ENCODE results near the gene SMYD3.

The SMYD3 gene

DNA sequence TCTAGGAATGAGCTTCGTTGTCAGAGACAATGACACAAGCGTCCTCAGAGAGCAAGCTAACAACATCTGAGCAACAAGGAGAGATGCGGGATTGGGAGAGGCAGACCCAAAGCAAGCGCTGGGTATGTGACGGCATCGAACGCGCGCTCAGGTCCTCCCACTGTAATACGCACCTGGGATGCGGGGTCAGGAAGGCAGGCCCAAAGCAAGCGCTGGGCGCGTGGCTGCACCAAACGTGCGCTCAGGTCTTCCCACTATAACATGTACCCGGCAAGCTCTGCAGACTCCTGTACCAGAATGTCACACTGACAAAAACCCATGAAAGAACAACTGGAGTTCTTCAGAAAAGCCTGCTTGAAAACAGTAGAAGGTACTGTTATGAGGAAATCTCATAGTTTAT is 653.8 kb downstream of the SMYD3 start:
- peaks cover 3% of the 10 kb centered on the region for H3K36me3 ChIP-seq (ENCODE audit: insufficient read depth, insufficient read length, low read length)
- no peak for DNase-seq (ENCODE audit: low read depth, low spot score)
- no peaks in the 10 kb centered on the region for H3K4me1 ChIP-seq (ENCODE audit: insufficient read depth, insufficient read length)
- no peak overlapping the region for H3K9ac ChIP-seq (ENCODE audit: insufficient read length, low read depth)
- H3K27me3 ChIP-seq (ENCODE audit: insufficient read depth, insufficient read length) = no peaks in the 10 kb centered on the region
- H3K9me3 ChIP-seq (ENCODE audit: insufficient read depth, low read length) = no peaks in the 10 kb centered on the region
- TF ChIP-seq SUZ12 (IDR thresholded peaks at IDR 0.05; ENCODE audit: extremely low read depth, insufficient read depth, insufficient read length) = no peak
- TF ChIP-seq YY1 (IDR thresholded peaks at IDR 0.05; ENCODE audit: insufficient read depth, insufficient read length) = no peak
- no peak for TF ChIP-seq ZNF274 (IDR thresholded peaks at IDR 0.05; ENCODE audit: low read depth, low read length)
- H3K4me3 ChIP-seq (ENCODE audit: insufficient read length, low read depth) = no peak overlapping the region

DNA sequence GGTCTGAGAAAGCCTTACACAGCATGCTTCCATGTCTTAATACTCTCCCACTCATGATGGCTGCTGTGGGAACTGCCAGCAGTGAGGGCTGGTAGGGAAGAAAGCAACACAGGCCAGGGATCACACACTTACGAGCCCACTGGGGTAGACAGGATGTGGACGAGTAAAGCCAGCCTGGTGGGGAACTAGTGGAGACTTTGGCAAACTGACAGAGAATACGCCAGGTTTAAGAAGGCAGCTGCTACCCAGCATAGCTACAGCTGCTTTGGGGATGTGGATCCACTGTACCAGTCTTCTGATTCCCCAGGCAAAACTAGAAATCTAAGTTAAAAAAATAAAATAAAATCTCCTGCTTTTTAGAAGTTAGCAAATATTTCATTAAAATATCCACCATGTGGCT is 664.0 kb downstream of the SMYD3 start:
- Histone ChIP-seq H3K9ac (ENCODE audit: insufficient read length, low read depth) (no peak overlapping the region), H3K4me1 (ENCODE audit: insufficient read depth, insufficient read length) (no peaks in the 10 kb centered on the region), H3K27me3 (ENCODE audit: insufficient read depth, insufficient read length) (no peaks in the 10 kb centered on the region), H3K4me3 (ENCODE audit: insufficient read length, low read depth) (no peak overlapping the region), H3K36me3 (ENCODE audit: insufficient read depth, insufficient read length, low read length) (no peaks in the 10 kb centered on the region), H3K9me3 (ENCODE audit: insufficient read depth, low read length) (0 out of 2 replicates have a peak, but pooled peaks cover 9% of the 10 kb centered on the region)
- DNase-seq (ENCODE audit: low read depth, low spot score) = no peak
- no peak for TF ChIP-seq ZNF274 (IDR thresholded peaks at IDR 0.05; ENCODE audit: low read depth, low read length)
- no peak for TF ChIP-seq SUZ12 (IDR thresholded peaks at IDR 0.05; ENCODE audit: extremely low read depth, insufficient read depth, insufficient read length)
- TF ChIP-seq YY1 (IDR thresholded peaks at IDR 0.05; ENCODE audit: insufficient read depth, insufficient read length) = no peak

DNA sequence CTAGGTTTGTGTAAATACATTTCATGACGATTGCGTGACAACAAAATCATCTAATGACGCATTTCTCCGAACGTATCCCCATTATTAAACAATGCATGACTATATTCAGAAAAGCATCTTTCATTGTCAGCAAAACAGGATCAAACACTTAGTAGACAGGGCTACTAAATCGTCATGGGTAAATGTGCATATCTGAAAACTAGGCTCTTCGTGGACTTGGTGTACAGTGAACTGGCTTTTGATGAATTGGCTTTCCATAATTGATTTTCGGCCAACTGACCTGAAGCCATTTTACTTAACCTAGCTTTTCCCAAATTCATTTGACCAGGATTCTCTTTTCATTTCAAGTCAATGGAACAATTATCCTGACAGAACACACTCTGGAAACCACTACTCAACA is 665.0 kb downstream of the SMYD3 start:
- Histone ChIP-seq H3K27me3 (ENCODE audit: insufficient read depth, insufficient read length) (no peaks in the 10 kb centered on the region), H3K9ac (ENCODE audit: insufficient read length, low read depth) (no peak overlapping the region), H3K9me3 (ENCODE audit: insufficient read depth, low read length) (no peaks in the 10 kb centered on the region), H3K4me1 (ENCODE audit: insufficient read depth, insufficient read length) (no peaks in the 10 kb centered on the region), H3K4me3 (ENCODE audit: insufficient read length, low read depth) (no peak overlapping the region), H3K36me3 (ENCODE audit: insufficient read depth, insufficient read length, low read length) (no peaks in the 10 kb centered on the region)
- no peak for DNase-seq (ENCODE audit: low read depth, low spot score)
- no peak for TF ChIP-seq ZNF274 (IDR thresholded peaks at IDR 0.05; ENCODE audit: low read depth, low read length)
- no peak for TF ChIP-seq YY1 (IDR thresholded peaks at IDR 0.05; ENCODE audit: insufficient read depth, insufficient read length)
- no peak for TF ChIP-seq SUZ12 (IDR thresholded peaks at IDR 0.05; ENCODE audit: extremely low read depth, insufficient read depth, insufficient read length)

DNA sequence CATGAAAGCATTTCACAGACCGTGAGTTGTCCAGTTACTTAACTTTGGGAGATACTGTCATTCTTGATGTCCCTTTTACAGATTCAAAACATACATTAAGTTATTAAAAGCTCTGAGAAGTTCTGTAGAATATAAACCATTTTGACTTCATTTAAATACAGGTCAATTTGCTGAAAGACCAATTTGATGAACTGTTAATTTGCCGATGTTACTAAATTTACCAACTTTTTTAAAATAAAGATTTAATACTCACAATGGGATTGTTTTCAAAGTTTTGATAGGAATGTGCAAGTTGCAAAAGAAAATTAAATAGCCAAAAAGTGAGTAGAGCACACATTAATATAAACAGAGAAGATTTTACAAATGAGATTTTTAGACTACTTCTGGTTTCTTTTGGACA is 666.1 kb downstream of the SMYD3 start:
- Histone ChIP-seq H3K36me3 (ENCODE audit: insufficient read depth, insufficient read length, low read length) (no peaks in the 10 kb centered on the region), H3K4me1 (ENCODE audit: insufficient read depth, insufficient read length) (no peaks in the 10 kb centered on the region)
- no peak for DNase-seq (ENCODE audit: low read depth, low spot score)

DNA sequence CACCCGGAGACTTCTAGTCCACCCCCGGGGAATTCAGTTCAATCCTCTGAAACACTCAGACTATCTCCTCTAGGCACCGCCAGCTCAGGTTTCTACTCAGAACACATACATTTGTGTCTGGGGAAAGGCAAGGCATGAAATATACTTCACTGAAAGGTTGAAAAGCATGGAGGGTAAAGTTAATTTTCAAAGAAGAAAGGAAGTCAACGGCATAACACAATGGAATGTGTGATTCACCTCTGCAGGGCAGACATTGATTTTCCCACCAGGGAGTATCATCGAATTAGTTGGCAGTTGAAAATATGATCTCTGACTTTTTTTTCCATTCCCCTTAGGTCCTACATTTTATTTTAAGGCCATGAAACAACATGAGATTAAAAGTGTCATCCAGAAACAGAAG is 669.4 kb downstream of the SMYD3 start:
- DNase-seq (ENCODE audit: low read depth, low spot score) = no peak
- Histone ChIP-seq H3K9ac (ENCODE audit: insufficient read length, low read depth) (no peak overlapping the region), H3K4me1 (ENCODE audit: insufficient read depth, insufficient read length) (no peaks in the 10 kb centered on the region), H3K36me3 (ENCODE audit: insufficient read depth, insufficient read length, low read length) (no peaks in the 10 kb centered on the region), H3K9me3 (ENCODE audit: insufficient read depth, low read length) (no peaks in the 10 kb centered on the region), H3K4me3 (ENCODE audit: insufficient read length, low read depth) (no peak overlapping the region), H3K27me3 (ENCODE audit: insufficient read depth, insufficient read length) (no peaks in the 10 kb centered on the region)
- TF ChIP-seq YY1 (IDR thresholded peaks at IDR 0.05; ENCODE audit: insufficient read depth, insufficient read length) (no peak), SUZ12 (IDR thresholded peaks at IDR 0.05; ENCODE audit: extremely low read depth, insufficient read depth, insufficient read length) (no peak), ZNF274 (IDR thresholded peaks at IDR 0.05; ENCODE audit: low read depth, low read length) (no peak)

More for the DNA sequence above, 666.1 kb downstream of the SMYD3 start:
- no peaks in the 10 kb centered on the region for H3K27me3 ChIP-seq (ENCODE audit: insufficient read depth, insufficient read length)
- H3K9me3 ChIP-seq (ENCODE audit: insufficient read depth, low read length) = no peaks in the 10 kb centered on the region
- H3K4me3 ChIP-seq (ENCODE audit: insufficient read length, low read depth) = no peak overlapping the region
- H3K9ac ChIP-seq (ENCODE audit: insufficient read length, low read depth) = no peak overlapping the region
- TF ChIP-seq ZNF274 (IDR thresholded peaks at IDR 0.05; ENCODE audit: low read depth, low read length) (no peak), YY1 (IDR thresholded peaks at IDR 0.05; ENCODE audit: insufficient read depth, insufficient read length) (no peak), SUZ12 (IDR thresholded peaks at IDR 0.05; ENCODE audit: extremely low read depth, insufficient read depth, insufficient read length) (no peak)

DNA sequence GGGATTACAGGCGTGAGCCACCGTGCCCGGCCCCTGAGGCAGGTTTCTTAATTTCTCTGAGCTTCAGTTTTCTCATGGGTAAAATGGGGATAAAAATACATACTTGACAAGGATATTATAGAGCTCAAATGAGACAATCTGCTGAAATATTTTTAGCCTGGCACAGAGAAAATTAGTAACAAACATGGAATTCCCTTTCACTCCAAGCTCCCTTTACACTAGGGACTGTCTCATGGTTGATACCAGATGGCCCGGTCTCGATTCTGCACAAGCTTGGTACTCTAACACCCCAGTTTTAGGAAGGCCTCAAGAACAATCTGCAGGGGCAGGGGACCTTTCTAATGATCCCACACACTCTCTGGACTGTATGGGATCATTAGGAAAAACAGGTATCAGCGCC is 671.7 kb downstream of the SMYD3 start:
- no peak overlapping the region for H3K9ac ChIP-seq (ENCODE audit: insufficient read length, low read depth)
- TF ChIP-seq YY1 (IDR thresholded peaks at IDR 0.05; ENCODE audit: insufficient read depth, insufficient read length) (no peak), SUZ12 (IDR thresholded peaks at IDR 0.05; ENCODE audit: extremely low read depth, insufficient read depth, insufficient read length) (no peak), ZNF274 (IDR thresholded peaks at IDR 0.05; ENCODE audit: low read depth, low read length) (no peak)
- no peak overlapping the region for H3K4me3 ChIP-seq (ENCODE audit: insufficient read length, low read depth)
- no peaks in the 10 kb centered on the region for H3K36me3 ChIP-seq (ENCODE audit: insufficient read depth, insufficient read length, low read length)
- no peaks in the 10 kb centered on the region for H3K4me1 ChIP-seq (ENCODE audit: insufficient read depth, insufficient read length)
- H3K9me3 ChIP-seq (ENCODE audit: insufficient read depth, low read length) = no peaks in the 10 kb centered on the region
- no peaks in the 10 kb centered on the region for H3K27me3 ChIP-seq (ENCODE audit: insufficient read depth, insufficient read length)
- no peak for DNase-seq (ENCODE audit: low read depth, low spot score)

DNA sequence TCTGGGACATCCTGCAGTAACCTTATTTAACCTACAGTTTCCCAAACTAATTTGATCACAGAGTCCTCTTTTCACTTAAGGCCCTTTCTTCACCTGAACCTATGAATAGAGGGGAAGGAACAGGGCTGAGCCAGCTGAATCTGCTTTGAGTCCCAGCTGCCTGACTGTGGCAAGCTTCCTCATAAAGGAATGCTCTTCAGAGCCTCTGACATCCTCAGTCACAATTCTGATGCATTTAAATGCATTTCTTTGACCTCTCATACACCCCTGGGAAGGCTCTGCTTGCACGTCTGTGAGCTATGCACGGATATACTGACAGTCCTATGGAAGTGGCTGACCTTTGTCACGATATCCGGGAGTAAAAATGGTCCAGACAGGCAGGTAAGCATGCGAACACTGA is 673.1 kb downstream of the SMYD3 start:
- no peak overlapping the region for H3K4me3 ChIP-seq (ENCODE audit: insufficient read length, low read depth)
- no peak for DNase-seq (ENCODE audit: low read depth, low spot score)
- no peaks in the 10 kb centered on the region for H3K4me1 ChIP-seq (ENCODE audit: insufficient read depth, insufficient read length)
- TF ChIP-seq YY1 (IDR thresholded peaks at IDR 0.05; ENCODE audit: insufficient read depth, insufficient read length) (no peak), ZNF274 (IDR thresholded peaks at IDR 0.05; ENCODE audit: low read depth, low read length) (no peak), SUZ12 (IDR thresholded peaks at IDR 0.05; ENCODE audit: extremely low read depth, insufficient read depth, insufficient read length) (no peak)
- no peaks in the 10 kb centered on the region for H3K36me3 ChIP-seq (ENCODE audit: insufficient read depth, insufficient read length, low read length)
- no peaks in the 10 kb centered on the region for H3K9me3 ChIP-seq (ENCODE audit: insufficient read depth, low read length)
- H3K9ac ChIP-seq (ENCODE audit: insufficient read length, low read depth) = no peak overlapping the region
- H3K27me3 ChIP-seq (ENCODE audit: insufficient read depth, insufficient read length) = no peaks in the 10 kb centered on the region
